Pons (tissue), 1 donor: Measurements from ENCODE around the gene FBXO46.

Source experiments
- DNase-seq: peaks from one replicate; pipeline ENCODE4 v3.0.0-alpha.2; 2016; ENCODE audit warnings: low spot score

The FBXO46 gene

GRCh38 chr19:45730368-45731288 lies at the start of gene FBXO46:
Gene FBXO46, minus strand, starts transcription at chr19:45730896. Its CDS starts 17,401 bp downstream, at chr19:45713495.
- DNase-seq = peak; percentile 98

GRCh38 chr19:45780146-45780447 lies 49.4 kb upstream of the FBXO46 start:
- DNase-seq = no peak

GRCh38 chr19:45779231-45780145 lies 48.8 kb upstream of the FBXO46 start:
- DNase-seq = no peak

- no peak for DNase-seq
These were observed 47.4 kb upstream of the FBXO46 start for GRCh38 chr19:45778010-45778661.

- DNase-seq = no peak
These were observed 46.8 kb upstream of the FBXO46 start for GRCh38 chr19:45777395-45777961.

- DNase-seq = no peak
These were observed 44.1 kb upstream of the FBXO46 start for GRCh38 chr19:45774765-45775164.

GRCh38 chr19:45773384-45773783 lies 42.7 kb upstream of the FBXO46 start:
- DNase-seq = no peak

- DNase-seq = no peak
These were observed 42.2 kb upstream of the FBXO46 start for GRCh38 chr19:45772912-45773311.

GRCh38 chr19:45772130-45772840 lies 41.6 kb upstream of the FBXO46 start:
- no peak for DNase-seq

GRCh38 chr19:45771311-45771933 lies 40.7 kb upstream of the FBXO46 start:
- no peak for DNase-seq

- DNase-seq = peak; percentile 91
These were observed 39.8 kb upstream of the FBXO46 start for GRCh38 chr19:45770192-45771101.

- DNase-seq = peak; percentile 60
These were observed 39.1 kb upstream of the FBXO46 start for GRCh38 chr19:45769821-45770191.

- peak; percentile 93 for DNase-seq
These were observed 38.5 kb upstream of the FBXO46 start, which contains the start of gene SIX5 for GRCh38 chr19:45768984-45769782. Gene SIX5, minus strand, starts transcription at chr19:45769252. Its CDS starts 408 bp downstream, at chr19:45768844.

- DNase-seq = no peak
These were observed 37.9 kb upstream of the FBXO46 start for GRCh38 chr19:45768655-45768983.

GRCh38 chr19:45767881-45768654 lies 37.4 kb upstream of the FBXO46 start:
- DNase-seq = no peak

GRCh38 chr19:45767410-45767880 lies 36.7 kb upstream of the FBXO46 start:
- no peak for DNase-seq

- DNase-seq = no peak
These were observed 36.2 kb upstream of the FBXO46 start for GRCh38 chr19:45766869-45767346.

- DNase-seq = no peak
These were observed 35.7 kb upstream of the FBXO46 start for GRCh38 chr19:45766296-45766868.
